Coronary artery (tissue), 2 donors: ENCODE measurements around the gene GALNTL6.

Experiments
- DNase-seq: peaks from one replicate; pipeline ENCODE4 v3.0.0-alpha.2; 2017; ENCODE audit warnings: low spot score
- H3K27ac ChIP-seq, 2 donors: fragments of 200-600 bp; sonication (generic); one replicate each; pipeline ENCODE4 v1.5.1; 2016 to 2019
- H3K4me3 ChIP-seq: fragments of 200-600 bp; sonication (generic); 2 replicates; pipeline ENCODE4 v1.5.1; 2016; ENCODE audit warnings: mild to moderate bottlenecking, moderate library complexity
- CTCF ChIP-seq: fragments of 200-600 bp; sonication (generic); IDR thresholded peaks from one replicate; pipeline ENCODE4 v1.5.1; 2019; ENCODE audit warnings: antibody characterized with exemption

GALNTL6 gene

GRCh38 chr4:172050911-172051310, 237.7 kb downstream of the GALNTL6 start:
- Histone ChIP-seq H3K27ac (no peak overlapping the region), H3K4me3 (no peak overlapping the region)
- no peak for DNase-seq
- TF ChIP-seq CTCF, result no peak

GRCh38 chr4:172055046-172055445, 241.8 kb downstream of the GALNTL6 start:
- TF ChIP-seq CTCF, result no peak
- Histone ChIP-seq H3K4me3 (no peak overlapping the region), H3K27ac (no peak overlapping the region)
- DNase-seq, result no peak

GRCh38 chr4:172055498-172055897, 242.3 kb downstream of the GALNTL6 start:
- no peak overlapping the region for H3K4me3 ChIP-seq
- no peak for TF ChIP-seq CTCF
- H3K27ac ChIP-seq, result no peak overlapping the region
- DNase-seq, result no peak

GRCh38 chr4:172061204-172061603, 248.0 kb downstream of the GALNTL6 start:
- DNase-seq, result no peak
- Histone ChIP-seq H3K27ac (no peak overlapping the region), H3K4me3 (no peak overlapping the region)
- no peak for TF ChIP-seq CTCF

GRCh38 chr4:172068506-172068905, 255.3 kb downstream of the GALNTL6 start:
- TF ChIP-seq CTCF, result no peak
- Histone ChIP-seq H3K4me3 (no peak overlapping the region), H3K27ac (no peak overlapping the region)
- DNase-seq, result no peak

GRCh38 chr4:172073590-172073989, 260.4 kb downstream of the GALNTL6 start:
- Histone ChIP-seq H3K27ac (no peak overlapping the region), H3K4me3 (no peak overlapping the region)
- no peak for DNase-seq
- no peak for TF ChIP-seq CTCF

- no peak for TF ChIP-seq CTCF
- H3K4me3 ChIP-seq, result no peak overlapping the region
- no peak for DNase-seq
- H3K27ac ChIP-seq, result no peak overlapping the region
These were observed 270.1 kb downstream of the GALNTL6 start for GRCh38 chr4:172083272-172083671.
